Body of pancreas (tissue), 4 donors: ENCODE measurements around the gene PHOSPHO1.
"Not testable (repeated sequence)": the region's sequence is repeated elsewhere in the genome, so short reads cannot be mapped to it uniquely, and the experiment has no call there.

Experiments
- POLR2A ChIP-seq, 3 donors: fragments of 450-650 bp; IDR thresholded peaks; one replicate each; pipeline ENCODE4 v1.6.1; 2016; ENCODE audit warnings: antibody characterized with exemption in 3 of 3, mild to moderate bottlenecking in 2 of 3
- TF ChIP-seq, protein P1 (sequence below), 7 experiments: fragments of 450-650 bp in 4 of 7; fragments of 200-600 bp in 3 of 7; sonication (generic) in 3 of 7; IDR thresholded peaks; one replicate each; pipeline ENCODE4 v1.5.1; 2016 to 2019; ENCODE audit warnings: antibody characterized with exemption in 7 of 7

GRCh38 chr17:49275981-49276380, 45.4 kb upstream of the PHOSPHO1 start:
- TF ChIP-seq, protein P1, sequence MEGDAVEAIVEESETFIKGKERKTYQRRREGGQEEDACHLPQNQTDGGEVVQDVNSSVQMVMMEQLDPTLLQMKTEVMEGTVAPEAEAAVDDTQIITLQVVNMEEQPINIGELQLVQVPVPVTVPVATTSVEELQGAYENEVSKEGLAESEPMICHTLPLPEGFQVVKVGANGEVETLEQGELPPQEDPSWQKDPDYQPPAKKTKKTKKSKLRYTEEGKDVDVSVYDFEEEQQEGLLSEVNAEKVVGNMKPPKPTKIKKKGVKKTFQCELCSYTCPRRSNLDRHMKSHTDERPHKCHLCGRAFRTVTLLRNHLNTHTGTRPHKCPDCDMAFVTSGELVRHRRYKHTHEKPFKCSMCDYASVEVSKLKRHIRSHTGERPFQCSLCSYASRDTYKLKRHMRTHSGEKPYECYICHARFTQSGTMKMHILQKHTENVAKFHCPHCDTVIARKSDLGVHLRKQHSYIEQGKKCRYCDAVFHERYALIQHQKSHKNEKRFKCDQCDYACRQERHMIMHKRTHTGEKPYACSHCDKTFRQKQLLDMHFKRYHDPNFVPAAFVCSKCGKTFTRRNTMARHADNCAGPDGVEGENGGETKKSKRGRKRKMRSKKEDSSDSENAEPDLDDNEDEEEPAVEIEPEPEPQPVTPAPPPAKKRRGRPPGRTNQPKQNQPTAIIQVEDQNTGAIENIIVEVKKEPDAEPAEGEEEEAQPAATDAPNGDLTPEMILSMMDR (IDR thresholded peaks at IDR 0.05): not testable (repeated sequence)
- not testable (repeated sequence) for TF ChIP-seq POLR2A (IDR thresholded peaks at IDR 0.05)
